SK-N-SH (cell line): ENCODE data around the gene DOCK6.

Experiments used
- CTCF ChIP-seq: fragments of 200-600 bp; sonication (generic); IDR thresholded peaks from 2 replicates; pipeline ENCODE4 v1.6.1; 2017; ENCODE audit warnings: antibody characterized with exemption, mild to moderate bottlenecking, moderate library complexity
- EP300 ChIP-seq, 2 experiments: IDR thresholded peaks; 2 replicates each; pipeline versions ENCODE4 v1.4.0 to v1.6.1; 2012; ENCODE audit warnings: borderline replicate concordance in 1 of 2, low read depth in 1 of 2, low read length in 1 of 2
- EZH2phosphoT487 ChIP-seq: fragments of 200-600 bp; sonication (generic); IDR thresholded peaks from 2 replicates; pipeline ENCODE4 v1.6.1; 2017; ENCODE audit warnings: low read depth, mixed run types, mild to moderate bottlenecking, antibody characterized with exemption, moderate library complexity, borderline replicate concordance
- FOXM1 ChIP-seq: IDR thresholded peaks from 2 replicates; pipeline ENCODE4 v1.4.0; 2012; ENCODE audit warnings: low read depth, mild to moderate bottlenecking
- PBX3 ChIP-seq: IDR thresholded peaks from 2 replicates; pipeline ENCODE4; 2012
- POLR2AphosphoS5 ChIP-seq: IDR thresholded peaks from 2 replicates; pipeline ENCODE4 v1.6.1; 2012; ENCODE audit warnings: low read depth, low read length
- RFX5 ChIP-seq: IDR thresholded peaks from 2 replicates; pipeline ENCODE4 v1.6.1; 2012; ENCODE audit warnings: mild to moderate bottlenecking, improper control_type of control experiment, low read length
- SIN3A ChIP-seq: IDR thresholded peaks from 2 replicates; pipeline ENCODE4 v1.6.1; 2012; ENCODE audit warnings: low read depth, mild to moderate bottlenecking, low read length, moderate library complexity, borderline replicate concordance

- TF ChIP-seq EP300 (IDR thresholded peaks at IDR 0.05; ENCODE audit: borderline replicate concordance in 1 of 2, low read depth in 1 of 2, low read length in 1 of 2): no peak
- no peak for TF ChIP-seq FOXM1
- TF ChIP-seq CTCF: no peak
- TF ChIP-seq POLR2AphosphoS5: no peak
- TF ChIP-seq PBX3: no peak
- TF ChIP-seq EZH2phosphoT487: no peak
- no peak for TF ChIP-seq SIN3A
- no peak for TF ChIP-seq RFX5
These were observed 67.4 kb downstream of the DOCK6 start for GRCh38 chr19:11194656-11195558.
